Endothelial cell of umbilical vein (primary cell): Measurements from ENCODE around the gene RBM18. TPM values are rescaled to one million over a fixed set of nuclear protein-coding genes. Genes with fewer than 3 reads are reported as not detected.
A peak's percentile ranks its signal among the peaks of the same experiment; 100 is the strongest.

Experiments
- BruUV-seq: library from RNA; stranded (reverse); fragments of 400-500 nt; replicated peaks from 2 replicates; lab custom pipeline; 2021; lab: Mats Ljungman, UMichigan
- CTCF ChIA-PET: fragments of 300-600, 350-600 bp; sonication (Branson Sonifier 250); formaldehyde crosslinking; loops from one replicate; lab custom pipeline; 2021; ENCODE audit warnings: antibody characterized with exemption, inconsistent platforms; lab: Charles Lee
- POLR2A ChIA-PET: fragments of 300-600, 350-600 bp; sonication (Branson Sonifier 250); formaldehyde crosslinking; loops from one replicate; lab custom pipeline; 2021; ENCODE audit warnings: antibody characterized with exemption, inconsistent platforms; lab: Charles Lee
- DNase-seq: peaks from one replicate; pipeline ENCODE4 v3.0.0-alpha.2; 2011; ENCODE audit warnings: low read depth, low spot score
- FAIRE-seq: peaks from 2 replicates; lab custom pipeline; 2011; peaks lifted over from hg19 to GRCh38; lab: Jason Lieb, UNC
- H2AFZ ChIP-seq: 2 replicates; pipeline ENCODE4 v1.6.0; 2012; ENCODE audit warnings: low read depth, low read length, control low read depth, inconsistent platforms
- H3K27ac ChIP-seq: 2 replicates; pipeline ENCODE4 v1.5.1; 2011; ENCODE audit warnings: low read depth, mild to moderate bottlenecking, control low read depth, low read length, moderate library complexity; ENCODE audit not compliant: insufficient read depth
- H3K27me3 ChIP-seq, 2 experiments: 2 replicates each; pipeline versions ENCODE4 v1.6.0 to v1.6.1; 2011; ENCODE audit warnings: low read length in 2 of 2, mixed read lengths in 1 of 2; ENCODE audit not compliant: control insufficient read depth in 2 of 2, insufficient read depth in 2 of 2
- H3K36me3 ChIP-seq, 2 experiments: 2 replicates in 1 of 2; 3 replicates in 1 of 2; pipeline ENCODE4 v1.5.1; 2011; ENCODE audit warnings: low read length in 2 of 2, mild to moderate bottlenecking in 1 of 2, moderate library complexity in 1 of 2; ENCODE audit not compliant: control insufficient read depth in 2 of 2, insufficient read depth in 2 of 2; ENCODE audit errors: extremely low read depth in 1 of 2
- H3K4me1 ChIP-seq: 3 replicates; pipeline ENCODE4 v1.5.1; 2011; ENCODE audit warnings: mild to moderate bottlenecking, low read length; ENCODE audit not compliant: control insufficient read depth, insufficient read depth; ENCODE audit errors: extremely low read depth
- H3K4me2 ChIP-seq: 2 replicates; pipeline ENCODE4 v1.6.1; 2011; ENCODE audit warnings: low read length, control low read depth, mixed read lengths; ENCODE audit not compliant: insufficient read depth
- H3K4me3 ChIP-seq, 3 experiments: fragments of 200-600 bp in 1 of 3; sonication (generic), shearing (Covaris generic) in 1 of 3; replicated peaks in 1 of 3; 2 replicates each; pipeline ENCODE4 v1.5.1; 2011 to 2016; ENCODE audit warnings: control low read depth in 3 of 3, low read length in 3 of 3, mild to moderate bottlenecking in 2 of 3, inconsistent platforms in 1 of 3, low read depth in 1 of 3, moderate library complexity in 1 of 3; ENCODE audit not compliant: insufficient read depth in 1 of 3
- H3K79me2 ChIP-seq: 2 replicates; pipeline ENCODE4 v1.6.0; 2012; ENCODE audit warnings: low read length, inconsistent platforms; ENCODE audit not compliant: control insufficient read depth, insufficient read depth
- H3K9ac ChIP-seq: replicated peaks from 2 replicates; pipeline ENCODE3; 2011; ENCODE audit warnings: low read length, control low read depth; ENCODE audit not compliant: insufficient read depth; ENCODE audit errors: extremely low read depth
- H3K9me1 ChIP-seq: replicated peaks from 3 replicates; pipeline ENCODE4 v1.6.0; 2011; ENCODE audit warnings: mild to moderate bottlenecking, low read length; ENCODE audit not compliant: control insufficient read depth, insufficient read depth; ENCODE audit errors: extremely low read depth
- H3K9me3 ChIP-seq: replicated peaks from 2 replicates; pipeline ENCODE4 v1.5.1; 2012; ENCODE audit warnings: low read length, inconsistent platforms; ENCODE audit not compliant: control insufficient read depth, insufficient read depth
- H4K20me1 ChIP-seq: replicated peaks from 2 replicates; pipeline ENCODE3; 2011; ENCODE audit warnings: mild to moderate bottlenecking, low read length; ENCODE audit not compliant: control insufficient read depth, insufficient read depth; ENCODE audit errors: extremely low read depth
- EZH2 ChIP-seq: IDR thresholded peaks from 2 replicates; pipeline ENCODE4 v1.6.1; 2012; ENCODE audit warnings: borderline replicate concordance, low read depth, mild to moderate bottlenecking, moderate library complexity, low read length, inconsistent platforms; ENCODE audit not compliant: severe bottlenecking
- FOS ChIP-seq: IDR thresholded peaks from 2 replicates; pipeline ENCODE4 v1.6.1; 2011; ENCODE audit warnings: mild to moderate bottlenecking, low read length, moderate library complexity, borderline replicate concordance; ENCODE audit not compliant: insufficient read depth
- GATA2 ChIP-seq: IDR thresholded peaks from 2 replicates; pipeline ENCODE4 v1.7.0; 2011; ENCODE audit warnings: low read depth, mild to moderate bottlenecking, moderate library complexity, mixed read lengths, low read length; ENCODE audit not compliant: insufficient read length, insufficient read depth
- JUN ChIP-seq: IDR thresholded peaks from 2 replicates; pipeline ENCODE4 v1.6.1; 2011; ENCODE audit warnings: borderline replicate concordance, low read depth; ENCODE audit not compliant: insufficient read length, insufficient read depth
- MAX ChIP-seq: IDR thresholded peaks from 2 replicates; pipeline ENCODE4 v1.6.1; 2011; ENCODE audit not compliant: insufficient read depth, insufficient read length
- MYC ChIP-seq: IDR thresholded peaks from one replicate; pipeline ENCODE4 v1.6.1; 2011; ENCODE audit warnings: mild to moderate bottlenecking, low read depth, low read length
- POLR2A ChIP-seq: IDR thresholded peaks from 2 replicates; pipeline ENCODE4 v1.6.1; 2012; ENCODE audit warnings: low read depth, mild to moderate bottlenecking, control low read depth, low read length
- POLR2AphosphoS5 ChIP-seq: IDR thresholded peaks from 2 replicates; pipeline ENCODE4 v1.6.1; 2012; ENCODE audit warnings: low read depth, mild to moderate bottlenecking, control low read depth, low read length, moderate library complexity; ENCODE audit not compliant: insufficient read depth
- dilution Hi-C: fragments of 300-500 bp; cut with MboI; formaldehyde crosslinking; loops from one replicate; pipeline ENCODE4 v1.15.0; 2019; ENCODE audit warnings: low sequenced_read_pairs; ENCODE audit not compliant: extremely low pct_ligation_motif_present
- intact Hi-C: fragments of 100-400 bp; cut with micrococcal nuclease; formaldehyde crosslinking; loops from one replicate; pipeline ENCODE4 v1.10.0; 2022
- polyA plus RNA-seq, 4 experiments: library from polyadenylated mRNA; depleted of rRNA in 3 of 4; stranded (reverse) in 3 of 4; unstranded in 1 of 4; fragments of >200 nt; gene quantifications; 2 replicates each; pipeline versions ENCODE4 v1.2.1 to v1.2.3, GENCODE V29; 2011 to 2012; ENCODE audit warnings: missing spikeins in 1 of 4
- total RNA-seq: library from RNA; stranded (reverse); gene quantifications from 2 replicates; pipeline ENCODE4 v1.2.3, GENCODE V29; 2021
- TF ChIP-seq, protein P1 (sequence below), 2 donors: IDR thresholded peaks; 1 replicate in 1 of 2; 2 replicates in 1 of 2; pipeline ENCODE4 v1.5.1; 2011; ENCODE audit warnings: low read length in 2 of 2, mild to moderate bottlenecking in 2 of 2, moderate library complexity in 2 of 2, control low read depth in 1 of 2, inconsistent platforms in 1 of 2, low read depth in 1 of 2; ENCODE audit not compliant: insufficient read depth in 1 of 2; ENCODE audit errors: extremely low read depth in 1 of 2

The RBM18 gene
- total and polyA plus RNA-seq, 2 donors (not counting 3 experiments of a cell fraction or from before 2014, with no cell fraction given), result 7.9 to 26.9 TPM

DNA sequence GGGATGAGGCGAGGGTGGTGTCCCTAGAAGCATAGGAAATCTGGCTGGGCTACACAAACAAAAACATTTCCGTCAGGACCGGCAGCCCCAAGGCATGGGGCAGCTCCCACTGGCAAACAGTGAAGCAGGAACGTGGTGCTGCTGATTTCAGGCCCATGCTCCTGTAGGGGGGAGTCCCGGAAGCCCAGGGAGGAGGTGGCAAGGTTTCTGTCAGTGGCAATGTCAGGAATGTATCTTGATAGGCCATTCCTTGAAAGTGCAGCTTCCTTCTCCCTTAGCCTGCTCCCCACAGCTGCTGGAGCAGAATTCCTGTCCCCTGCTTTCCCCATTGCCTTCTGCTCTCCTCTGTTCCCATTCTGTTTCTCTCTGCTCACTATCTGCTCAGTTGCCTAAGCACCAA, 42.4 kb upstream of the RBM18 start:
- Histone ChIP-seq H3K9ac (peak overlapping the region; percentile 46), H3K27ac (peak overlapping the region; percentile 84), H3K4me3 (no peak overlapping the region), H3K36me3 (peaks cover 0 to 2% of the 10 kb centered on the region in 2 experiments), H4K20me1 (no peaks in the 10 kb centered on the region), H3K9me3 (no peaks in the 10 kb centered on the region), H2AFZ (no peak overlapping the region), H3K4me2 (peak overlapping the region; percentile 32), H3K4me1 (peaks cover 56% of the 10 kb centered on the region), H3K27me3 (no peaks in the 10 kb centered on the region), H3K9me1 (no peaks in the 10 kb centered on the region), H3K79me2 (no peaks in the 10 kb centered on the region)
- ChIA-PET POLR2A (interaction anchor here (0.7 to 2.0 kb wide), 3 partner anchors 42 to 182 kb away, joined by 3 to 9 read pairs (median 5); partner anchors contain the start of genes MRRF and RBM18), CTCF (interaction anchor here (0.9 to 3.4 kb wide), 17 partner anchors 14 to 208 kb away, joined by 3 to 25 read pairs (median 4); partner anchors contain the start of genes MRRF and RBM18)
- no TSS peak for BruUV-seq
- TF ChIP-seq EZH2, result no peak
- TF ChIP-seq, protein P1, sequence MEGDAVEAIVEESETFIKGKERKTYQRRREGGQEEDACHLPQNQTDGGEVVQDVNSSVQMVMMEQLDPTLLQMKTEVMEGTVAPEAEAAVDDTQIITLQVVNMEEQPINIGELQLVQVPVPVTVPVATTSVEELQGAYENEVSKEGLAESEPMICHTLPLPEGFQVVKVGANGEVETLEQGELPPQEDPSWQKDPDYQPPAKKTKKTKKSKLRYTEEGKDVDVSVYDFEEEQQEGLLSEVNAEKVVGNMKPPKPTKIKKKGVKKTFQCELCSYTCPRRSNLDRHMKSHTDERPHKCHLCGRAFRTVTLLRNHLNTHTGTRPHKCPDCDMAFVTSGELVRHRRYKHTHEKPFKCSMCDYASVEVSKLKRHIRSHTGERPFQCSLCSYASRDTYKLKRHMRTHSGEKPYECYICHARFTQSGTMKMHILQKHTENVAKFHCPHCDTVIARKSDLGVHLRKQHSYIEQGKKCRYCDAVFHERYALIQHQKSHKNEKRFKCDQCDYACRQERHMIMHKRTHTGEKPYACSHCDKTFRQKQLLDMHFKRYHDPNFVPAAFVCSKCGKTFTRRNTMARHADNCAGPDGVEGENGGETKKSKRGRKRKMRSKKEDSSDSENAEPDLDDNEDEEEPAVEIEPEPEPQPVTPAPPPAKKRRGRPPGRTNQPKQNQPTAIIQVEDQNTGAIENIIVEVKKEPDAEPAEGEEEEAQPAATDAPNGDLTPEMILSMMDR (IDR thresholded peaks at IDR 0.05; ENCODE audit: extremely low read depth in 1 of 2, insufficient read depth in 1 of 2, low read depth in 1 of 2, low read length in 2 of 2), result no peak
- TF ChIP-seq FOS, result peak; percentile 25
- TF ChIP-seq POLR2AphosphoS5, result peak; percentile 87
- peak; percentile 77 for TF ChIP-seq MYC
- peak; percentile 31 for TF ChIP-seq MAX
- TF ChIP-seq POLR2A, result peak; percentile 71
- no peak for TF ChIP-seq JUN
- TF ChIP-seq GATA2, result peak; percentile 52
- DNase-seq, result peak; percentile 91
- dilution Hi-C loops, result no loop called here
- intact Hi-C loops, result loop anchor here (1.0 to 2.0 kb wide), 7 partner anchors 40 to 510 kb away; partner anchors contain the start of genes MORN5, MRRF, NDUFA8 and RBM18
- peak; percentile 98 for FAIRE-seq
